Fibroblast of mammary gland (primary cell): Measurements from ENCODE around the gene HSF5.

ENCODE experiments used
- DNase-seq: peaks from one replicate; pipeline ENCODE4 v3.0.0-alpha.2; 2010; ENCODE audit warnings: low read depth
- H3K4me3 ChIP-seq: 2 replicates; pipeline ENCODE4 v1.5.1; 2011; ENCODE audit warnings: low read depth, mild to moderate bottlenecking, low read length, moderate library complexity; ENCODE audit not compliant: control insufficient read depth
- CTCF ChIP-seq: conservative IDR thresholded peaks from 2 replicates; pipeline ENCODE4 v1.5.1; 2011; ENCODE audit warnings: low read depth, low read length, inconsistent platforms; ENCODE audit not compliant: control insufficient read depth, insufficient read depth

The HSF5 gene

GRCh38 chr17:58394534-58395223 is 93.5 kb downstream of the HSF5 start:
- no peak for TF ChIP-seq CTCF
- no peak for DNase-seq
- no peak overlapping the region for H3K4me3 ChIP-seq

- no peak overlapping the region for H3K4me3 ChIP-seq
- no peak for DNase-seq
- TF ChIP-seq CTCF = no peak
Observed at GRCh38 chr17:58391302-58391984, 96.8 kb downstream of the HSF5 start.

- TF ChIP-seq CTCF = no peak
- no peak for DNase-seq
- H3K4me3 ChIP-seq = no peak overlapping the region
Observed at GRCh38 chr17:58390884-58391283, 97.3 kb downstream of the HSF5 start.

- TF ChIP-seq CTCF = no peak
- peak; percentile 6 for DNase-seq
- H3K4me3 ChIP-seq = no peak overlapping the region
Observed at GRCh38 chr17:58388302-58389190, 99.7 kb downstream of the HSF5 start.

GRCh38 chr17:58387834-58388233 is 100.4 kb downstream of the HSF5 start:
- no peak overlapping the region for H3K4me3 ChIP-seq
- DNase-seq = no peak
- TF ChIP-seq CTCF = no peak

- TF ChIP-seq CTCF = no peak
- no peak for DNase-seq
- no peak overlapping the region for H3K4me3 ChIP-seq
Observed at GRCh38 chr17:58386708-58387107, 101.5 kb downstream of the HSF5 start.
